ENCODE results near the gene ARHGEF17.

ARHGEF17 gene

GRCh38 chr11:73348838-73349237, 40.8 kb downstream of the ARHGEF17 start:
- no peak for TF ChIP-seq POLR2A (IDR thresholded peaks at IDR 0.05; ENCODE audit: low read length)
- no peak for TF ChIP-seq GATA1 (IDR thresholded peaks at IDR 0.05; ENCODE audit: low read depth, low read length)
- DNase-seq, result no peak

DNA sequence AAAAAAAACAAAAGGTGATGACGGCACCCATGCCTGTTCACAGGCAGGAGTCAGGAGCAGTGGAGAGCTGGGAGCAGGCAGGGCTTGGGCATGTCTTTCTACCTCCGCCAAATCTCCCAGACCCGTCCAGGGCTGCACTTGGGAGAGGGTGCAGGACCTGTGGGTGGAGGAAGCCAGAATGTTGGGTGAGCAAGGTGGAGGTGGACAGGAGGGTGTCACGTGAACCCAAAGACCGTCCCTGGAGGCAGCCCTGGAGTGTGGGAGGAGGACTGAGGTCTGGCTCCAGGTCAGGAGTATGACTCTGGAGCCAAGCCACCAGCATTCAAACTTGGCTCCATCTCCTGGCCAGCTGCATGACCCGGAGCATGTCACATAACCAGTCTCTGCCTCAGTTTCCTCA, 41.6 kb downstream of the ARHGEF17 start:
- DNase-seq, result no peak
- TF ChIP-seq GATA1 (IDR thresholded peaks at IDR 0.05; ENCODE audit: low read depth, low read length), result no peak
- TF ChIP-seq POLR2A (IDR thresholded peaks at IDR 0.05; ENCODE audit: low read length), result no peak

- DNase-seq, result peak; percentile 81 to 89
- no peak for TF ChIP-seq POLR2A (IDR thresholded peaks at IDR 0.05; ENCODE audit: low read length)
Measured at GRCh38 chr11:73350908-73351636, 43.0 kb downstream of the ARHGEF17 start.

DNA sequence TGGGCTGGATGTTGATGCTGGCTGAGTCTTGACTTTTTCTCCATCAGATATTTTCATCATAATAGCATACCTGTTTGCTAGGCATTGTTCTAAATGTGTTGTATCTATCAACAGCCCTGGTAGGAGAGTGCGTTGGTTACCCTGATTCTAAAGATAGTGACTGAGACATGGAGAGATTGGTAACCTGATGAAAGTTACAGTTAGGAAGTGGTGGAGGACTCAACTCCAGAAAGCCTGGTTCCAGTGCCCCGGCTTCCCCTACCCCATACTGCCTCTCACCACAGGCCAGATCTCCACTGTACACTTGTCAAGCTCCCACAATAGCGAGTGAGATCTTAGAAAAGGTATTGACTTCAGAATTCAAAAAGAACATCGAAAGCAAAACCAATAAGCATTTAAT, 45.3 kb downstream of the ARHGEF17 start:
- TF ChIP-seq GATA1 (IDR thresholded peaks at IDR 0.05; ENCODE audit: low read depth, low read length), result no peak
- no peak for TF ChIP-seq POLR2A (IDR thresholded peaks at IDR 0.05; ENCODE audit: low read length)

GRCh38 chr11:73355109-73355508, 47.0 kb downstream of the ARHGEF17 start:
- no peak for DNase-seq
- TF ChIP-seq GATA1 (IDR thresholded peaks at IDR 0.05; ENCODE audit: low read depth, low read length) (no peak), POLR2A (IDR thresholded peaks at IDR 0.05; ENCODE audit: low read length) (no peak)

More for the DNA sequence above, 45.3 kb downstream of the ARHGEF17 start:
- DNase-seq, result no peak

- TF ChIP-seq POLR2A (IDR thresholded peaks at IDR 0.05; ENCODE audit: low read length) (no peak), GATA1 (IDR thresholded peaks at IDR 0.05; ENCODE audit: low read depth, low read length) (no peak)
- DNase-seq, result no peak
Measured at GRCh38 chr11:73356979-73357860, 49.1 kb downstream of the ARHGEF17 start.

- TF ChIP-seq GATA1 (IDR thresholded peaks at IDR 0.05; ENCODE audit: low read depth, low read length) (no peak), POLR2A (IDR thresholded peaks at IDR 0.05; ENCODE audit: low read length) (no peak)
Measured at GRCh38 chr11:73358071-73358470, 50.0 kb downstream of the ARHGEF17 start.

GRCh38 chr11:73359341-73359740, 51.3 kb downstream of the ARHGEF17 start:
- TF ChIP-seq POLR2A (IDR thresholded peaks at IDR 0.05; ENCODE audit: low read length) (no peak), GATA1 (IDR thresholded peaks at IDR 0.05; ENCODE audit: low read depth, low read length) (no peak)
- no peak for DNase-seq

More at GRCh38 chr11:73358071-73358470, 50.0 kb downstream of the ARHGEF17 start:
- DNase-seq, result no peak

DNA sequence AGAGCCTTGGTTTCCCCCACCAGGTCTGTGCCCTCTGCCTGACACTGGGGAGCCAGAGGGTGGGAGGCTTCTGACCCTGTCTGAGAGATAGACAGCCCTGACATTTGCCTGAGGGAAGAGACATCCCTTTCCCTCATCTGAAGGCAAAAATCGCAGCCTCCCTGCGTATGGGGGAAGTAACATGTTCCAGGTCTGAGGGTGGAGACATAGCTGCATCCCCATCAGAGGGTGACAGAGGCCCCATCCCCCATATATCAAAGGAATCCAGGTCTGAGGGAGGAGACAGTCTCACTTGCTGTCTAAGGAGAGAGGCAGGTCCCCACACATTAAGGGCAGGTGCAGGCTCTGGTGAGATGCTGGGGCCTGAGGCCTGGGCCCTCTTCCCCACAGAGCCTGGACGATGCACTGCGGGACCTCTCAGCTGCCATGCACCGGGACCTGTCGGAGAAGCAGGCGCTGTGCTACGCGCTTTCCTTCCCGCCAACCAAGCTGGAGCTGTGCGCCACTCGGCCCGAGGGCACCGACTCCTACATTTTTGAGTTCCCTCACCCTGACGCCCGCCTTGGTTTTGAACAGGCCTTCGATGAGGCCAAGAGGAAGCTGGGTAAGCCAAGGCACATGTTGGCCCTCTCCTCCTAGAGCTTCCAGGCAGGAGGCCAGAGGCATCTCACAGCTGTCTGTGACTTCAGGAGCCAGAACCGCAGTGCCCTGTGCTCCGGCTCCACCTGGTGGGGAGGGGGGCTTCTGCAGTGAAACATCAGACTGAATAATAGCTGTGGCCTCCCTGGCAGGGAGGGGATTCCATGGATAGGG, 52.1 kb downstream of the ARHGEF17 start:
- TF ChIP-seq POLR2A (IDR thresholded peaks at IDR 0.05; ENCODE audit: low read length) (no peak), GATA1 (IDR thresholded peaks at IDR 0.05; ENCODE audit: low read depth, low read length) (no peak)
- DNase-seq, result peak; percentile 30 to 43

DNA sequence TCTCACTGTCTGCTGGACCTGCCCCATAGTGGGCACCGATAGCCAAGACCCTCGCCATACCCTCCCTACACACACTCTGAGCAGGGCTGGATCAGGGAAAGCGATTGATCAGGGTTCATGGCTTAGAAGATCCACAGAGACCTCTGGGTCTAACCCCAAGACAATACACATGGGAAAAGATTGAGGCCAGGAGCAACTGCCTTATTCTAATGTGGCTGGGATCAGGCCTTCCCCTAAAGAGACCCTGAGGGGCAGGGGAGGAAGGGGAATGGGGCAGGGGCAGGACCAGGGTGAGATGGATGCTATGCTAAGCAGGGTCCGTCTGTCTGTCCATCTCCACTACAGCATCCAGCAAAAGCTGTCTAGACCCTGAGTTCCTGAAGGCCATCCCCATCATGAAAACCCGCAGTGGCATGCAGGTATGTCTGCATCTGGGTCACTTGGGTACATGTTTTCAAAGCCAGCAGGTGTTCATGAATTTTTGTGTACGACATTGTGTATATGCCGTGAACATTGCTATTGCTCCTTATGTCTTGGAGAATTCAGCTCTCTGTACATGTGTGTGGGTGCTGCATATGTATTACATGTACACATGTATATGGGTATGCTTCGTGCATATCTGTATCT, 52.8 kb downstream of the ARHGEF17 start:
- DNase-seq, result no peak
- TF ChIP-seq GATA1 (IDR thresholded peaks at IDR 0.05; ENCODE audit: low read depth, low read length) (no peak), POLR2A (IDR thresholded peaks at IDR 0.05; ENCODE audit: low read length) (no peak)

DNA sequence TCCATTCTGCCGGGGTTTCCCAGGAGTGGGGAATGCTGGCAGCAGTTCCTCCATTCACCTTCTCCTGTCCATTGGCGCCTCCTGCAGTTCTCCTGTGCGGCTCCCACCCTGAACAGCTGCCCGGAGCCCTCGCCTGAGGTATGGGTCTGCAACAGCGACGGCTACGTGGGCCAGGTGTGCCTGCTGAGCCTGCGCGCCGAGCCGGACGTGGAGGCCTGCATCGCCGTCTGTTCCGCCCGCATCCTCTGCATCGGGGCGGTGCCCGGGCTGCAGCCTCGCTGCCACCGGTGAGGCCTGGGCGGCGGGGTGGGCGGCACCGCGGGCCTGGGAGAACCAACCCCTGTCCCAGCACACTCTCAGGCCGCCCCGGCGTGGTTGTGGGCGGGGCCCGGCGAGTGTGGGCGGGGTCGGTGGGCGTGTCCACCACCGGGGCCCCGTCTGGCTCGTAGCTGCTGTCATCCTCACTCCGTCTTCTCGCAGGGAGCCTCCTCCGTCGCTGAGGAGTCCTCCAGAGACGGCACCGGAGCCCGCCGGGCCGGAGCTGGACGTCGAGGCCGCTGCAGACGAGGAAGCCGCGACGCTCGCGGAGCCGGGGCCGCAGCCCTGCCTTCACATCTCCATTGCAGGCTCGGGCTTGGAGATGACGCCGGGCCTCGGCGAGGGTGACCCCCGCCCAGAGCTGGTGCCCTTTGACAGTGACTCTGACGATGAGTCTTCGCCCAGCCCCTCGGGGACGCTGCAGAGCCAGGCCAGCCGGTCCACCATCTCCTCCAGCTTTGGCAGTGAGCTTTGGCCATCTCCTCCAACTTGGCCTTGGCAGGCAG, 54.1 kb downstream of the ARHGEF17 start:
- no peak for TF ChIP-seq GATA1 (IDR thresholded peaks at IDR 0.05; ENCODE audit: low read depth, low read length)
- no peak for TF ChIP-seq POLR2A (IDR thresholded peaks at IDR 0.05; ENCODE audit: low read length)
- peak in 1 of 2 experiments; percentile 8 for DNase-seq

GRCh38 chr11:73363147-73363546, 55.1 kb downstream of the ARHGEF17 start:
- TF ChIP-seq GATA1 (IDR thresholded peaks at IDR 0.05; ENCODE audit: low read depth, low read length) (no peak), POLR2A (IDR thresholded peaks at IDR 0.05; ENCODE audit: low read length) (no peak)
- no peak for DNase-seq

Measured in erythroblast (primary cell).